IMR-90 (cell line): ENCODE data around the gene ZNF862.

Source experiments
- CEBPB ChIP-seq: IDR thresholded peaks from 2 replicates; pipeline ENCODE4 v1.6.1; 2012; ENCODE audit warnings: low read depth, low read length, improper control_type of control experiment
- CTCF ChIP-seq: conservative IDR thresholded peaks from 2 replicates; pipeline ENCODE4 v1.5.1; 2012; ENCODE audit warnings: mild to moderate bottlenecking, low read depth, low read length, improper control_type of control experiment
- MAFK ChIP-seq: IDR thresholded peaks from 2 replicates; pipeline ENCODE4 v1.6.1; 2012; ENCODE audit warnings: low read depth, low read length, improper control_type of control experiment
- MXI1 ChIP-seq: IDR thresholded peaks from 2 replicates; pipeline ENCODE4 v1.6.1; 2012; ENCODE audit warnings: low read depth, mild to moderate bottlenecking, low read length, moderate library complexity, borderline replicate concordance
- POLR2A ChIP-seq: IDR thresholded peaks from 2 replicates; pipeline ENCODE4 v1.6.1; 2012; ENCODE audit warnings: mild to moderate bottlenecking, low read depth, low read length
- RAD21 ChIP-seq: IDR thresholded peaks from 2 replicates; pipeline ENCODE4 v1.6.1; 2012; ENCODE audit warnings: low read length, improper control_type of control experiment
- USF2 ChIP-seq: fragments of 150-350 bp; IDR thresholded peaks from 2 replicates; pipeline ENCODE4 v1.6.1; 2017; ENCODE audit warnings: mild to moderate bottlenecking, antibody characterized with exemption, low read length, low read depth

- TF ChIP-seq POLR2A (no peak), CTCF (no peak), CEBPB (no peak), RAD21 (no peak), MAFK (no peak), MXI1 (no peak), USF2 (no peak)
Observed at GRCh38 chr7:149825567-149826343, 12.4 kb upstream of the ZNF862 start.
